SK-N-SH treated with all-trans-retinoic acid at 6 μM for 48 hours (cell line): Measurements from ENCODE around the gene CRELD1.
A peak's percentile ranks its signal among the peaks of the same experiment; 100 is the strongest.

Experiments
- ATAC-seq: fragments of 200-7000 bp; cut with Tn5 transposase; 3 replicates; pipeline ENCODE4 v1.9.1; 2020; ENCODE audit warnings: mild to moderate bottlenecking, moderate library complexity
- ARNTL ChIP-seq: fragments of 450-650 bp; formaldehyde crosslinking; IDR thresholded peaks from 2 replicates; pipeline ENCODE4 v1.5.0; 2020; ENCODE audit warnings: low read depth, mild to moderate bottlenecking, moderate library complexity, borderline replicate concordance
- BACH2 ChIP-seq: fragments of 250-450 bp; sonication (Bioruptor Pico); IDR thresholded peaks from 2 replicates; pipeline ENCODE4 v1.9.0; 2021; ENCODE audit warnings: mild to moderate bottlenecking, borderline replicate concordance
- CSDC2 ChIP-seq: fragments of 250-450 bp; sonication (Bioruptor Pico); IDR thresholded peaks from 2 replicates; pipeline ENCODE4 v1.5.0; 2020; ENCODE audit warnings: mild to moderate bottlenecking, moderate library complexity
- ESRRG ChIP-seq: fragments of 250-450 bp; sonication (Bioruptor Pico); IDR thresholded peaks from 2 replicates; pipeline ENCODE4 v1.6.1; 2021; ENCODE audit warnings: mild to moderate bottlenecking
- GLIS3 ChIP-seq: fragments of 250-450 bp; sonication (Bioruptor Pico); IDR thresholded peaks from 2 replicates; pipeline ENCODE4 v1.5.0; 2020; ENCODE audit warnings: mild to moderate bottlenecking, moderate library complexity
- ISL1 ChIP-seq: fragments of 250-450 bp; sonication (Bioruptor Pico); IDR thresholded peaks from 2 replicates; pipeline ENCODE4 v2.1.2; 2022; ENCODE audit warnings: mild to moderate bottlenecking, moderate library complexity
- PPARA ChIP-seq: fragments of 250-450 bp; sonication (Bioruptor Pico); IDR thresholded peaks from 2 replicates; pipeline ENCODE4 v1.5.0; 2020; ENCODE audit warnings: mild to moderate bottlenecking, borderline replicate concordance
- RARB ChIP-seq: fragments of 250-450 bp; sonication (Bioruptor Pico); IDR thresholded peaks from 2 replicates; pipeline ENCODE4 v1.8.0; 2021; ENCODE audit warnings: mild to moderate bottlenecking, moderate library complexity
- SNAI2 ChIP-seq: fragments of 250-450 bp; sonication (Bioruptor Pico); IDR thresholded peaks from 2 replicates; pipeline ENCODE4 v1.5.0; 2020; ENCODE audit warnings: mild to moderate bottlenecking, moderate library complexity
- TCF4 ChIP-seq: fragments of 250-450 bp; sonication (Bioruptor Pico); IDR thresholded peaks from 2 replicates; pipeline ENCODE4 v1.8.0; 2021; ENCODE audit warnings: mild to moderate bottlenecking, moderate library complexity, borderline replicate concordance
- TOX ChIP-seq: fragments of 250-450 bp; sonication (Bioruptor Pico); IDR thresholded peaks from 2 replicates; pipeline ENCODE4 v1.8.0; 2021; ENCODE audit warnings: mild to moderate bottlenecking, moderate library complexity, borderline replicate concordance
- ZC3H10 ChIP-seq: fragments of 250-450 bp; sonication (Bioruptor Pico); IDR thresholded peaks from 2 replicates; pipeline ENCODE4 v1.5.1; 2021; ENCODE audit warnings: mild to moderate bottlenecking, moderate library complexity
- ZFP3 ChIP-seq: fragments of 250-450 bp; sonication (Bioruptor Pico); IDR thresholded peaks from 2 replicates; pipeline ENCODE4 v1.5.0; 2020; ENCODE audit warnings: mild to moderate bottlenecking, moderate library complexity
- ZFP30 ChIP-seq: fragments of 450-650 bp; formaldehyde crosslinking; IDR thresholded peaks from 2 replicates; pipeline ENCODE4 v1.5.0; 2022; ENCODE audit warnings: mild to moderate bottlenecking, moderate library complexity
- ZNF565 ChIP-seq: fragments of 450-650 bp; formaldehyde crosslinking; conservative IDR thresholded peaks from 2 replicates; pipeline ENCODE4 v1.5.0; 2020; ENCODE audit warnings: low read depth, mild to moderate bottlenecking, moderate library complexity
- ZNF70 ChIP-seq: fragments of 450-650 bp; formaldehyde crosslinking; IDR thresholded peaks from 2 replicates; pipeline ENCODE4 v1.5.0; 2020; ENCODE audit warnings: mild to moderate bottlenecking, moderate library complexity
- ZNF8 ChIP-seq: fragments of 450-650 bp; formaldehyde crosslinking; IDR thresholded peaks from 2 replicates; pipeline ENCODE4 v1.5.0; 2020; ENCODE audit warnings: mild to moderate bottlenecking, moderate library complexity
- TF ChIP-seq, protein P1 (sequence below): fragments of 250-450 bp; sonication (Bioruptor Pico); IDR thresholded peaks from 2 replicates; pipeline ENCODE4 v1.5.1; 2021; ENCODE audit warnings: mild to moderate bottlenecking, moderate library complexity
- TF ChIP-seq, protein P2 (sequence below): fragments of 250-450 bp; sonication (Bioruptor Pico); IDR thresholded peaks from 2 replicates; pipeline ENCODE4 v1.5.1; 2020; ENCODE audit warnings: low read depth, mild to moderate bottlenecking, moderate library complexity
- TF ChIP-seq, protein P3 (sequence below): fragments of 250-450 bp; sonication (Bioruptor Pico); IDR thresholded peaks from 2 replicates; pipeline ENCODE4 v1.8.0; 2021; ENCODE audit warnings: low read depth, mild to moderate bottlenecking, moderate library complexity, borderline replicate concordance
- TF ChIP-seq, protein P4 (sequence below): fragments of 250-450 bp; sonication (Bioruptor Pico); IDR thresholded peaks from 2 replicates; pipeline ENCODE4 v1.5.0; 2020; ENCODE audit warnings: mild to moderate bottlenecking, moderate library complexity

CRELD1 gene

DNA sequence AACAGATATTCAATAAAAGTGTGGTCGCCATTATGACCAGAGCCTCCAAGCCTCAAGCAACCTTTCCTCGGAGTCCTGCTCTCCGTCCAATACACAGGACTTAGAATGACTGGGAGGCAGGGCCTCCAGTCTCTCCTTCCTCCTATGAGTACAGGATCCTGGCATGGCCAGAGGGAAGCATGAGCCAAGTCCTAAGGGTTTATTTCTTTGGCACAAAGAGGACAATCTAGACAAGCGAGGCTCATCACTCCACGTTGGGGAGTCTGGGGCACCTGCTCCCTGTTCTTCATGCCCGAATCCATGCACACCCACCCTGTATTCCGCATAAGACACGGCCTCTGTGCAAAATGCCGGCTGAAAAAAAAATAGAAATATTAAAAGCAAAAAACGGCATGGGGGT lies 11.7 kb downstream of the CRELD1 start:
- no peak for ATAC-seq
- no peak for TF ChIP-seq ZNF70
- TF ChIP-seq ZFP3: no peak
- TF ChIP-seq ZNF565 (CRISPR knock-in tag): no peak
- TF ChIP-seq ZC3H10: no peak
- no peak for TF ChIP-seq ARNTL (CRISPR knock-in tag)
- no peak for TF ChIP-seq GLIS3
- TF ChIP-seq RARB (CRISPR knock-in tag): no peak
- TF ChIP-seq, protein P1, sequence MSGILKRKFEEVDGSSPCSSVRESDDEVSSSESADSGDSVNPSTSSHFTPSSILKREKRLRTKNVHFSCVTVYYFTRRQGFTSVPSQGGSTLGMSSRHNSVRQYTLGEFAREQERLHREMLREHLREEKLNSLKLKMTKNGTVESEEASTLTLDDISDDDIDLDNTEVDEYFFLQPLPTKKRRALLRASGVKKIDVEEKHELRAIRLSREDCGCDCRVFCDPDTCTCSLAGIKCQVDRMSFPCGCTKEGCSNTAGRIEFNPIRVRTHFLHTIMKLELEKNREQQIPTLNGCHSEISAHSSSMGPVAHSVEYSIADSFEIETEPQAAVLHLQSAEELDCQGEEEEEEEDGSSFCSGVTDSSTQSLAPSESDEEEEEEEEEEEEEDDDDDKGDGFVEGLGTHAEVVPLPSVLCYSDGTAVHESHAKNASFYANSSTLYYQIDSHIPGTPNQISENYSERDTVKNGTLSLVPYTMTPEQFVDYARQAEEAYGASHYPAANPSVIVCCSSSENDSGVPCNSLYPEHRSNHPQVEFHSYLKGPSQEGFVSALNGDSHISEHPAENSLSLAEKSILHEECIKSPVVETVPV (CRISPR knock-in tag): no peak
- no peak for TF ChIP-seq CSDC2 (CRISPR knock-in tag)
- TF ChIP-seq, protein P2, sequence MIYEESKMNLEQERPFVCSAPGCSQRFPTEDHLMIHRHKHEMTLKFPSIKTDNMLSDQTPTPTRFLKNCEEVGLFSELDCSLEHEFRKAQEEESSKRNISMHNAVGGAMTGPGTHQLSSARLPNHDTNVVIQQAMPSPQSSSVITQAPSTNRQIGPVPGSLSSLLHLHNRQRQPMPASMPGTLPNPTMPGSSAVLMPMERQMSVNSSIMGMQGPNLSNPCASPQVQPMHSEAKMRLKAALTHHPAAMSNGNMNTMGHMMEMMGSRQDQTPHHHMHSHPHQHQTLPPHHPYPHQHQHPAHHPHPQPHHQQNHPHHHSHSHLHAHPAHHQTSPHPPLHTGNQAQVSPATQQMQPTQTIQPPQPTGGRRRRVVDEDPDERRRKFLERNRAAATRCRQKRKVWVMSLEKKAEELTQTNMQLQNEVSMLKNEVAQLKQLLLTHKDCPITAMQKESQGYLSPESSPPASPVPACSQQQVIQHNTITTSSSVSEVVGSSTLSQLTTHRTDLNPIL (CRISPR knock-in tag): no peak

DNA sequence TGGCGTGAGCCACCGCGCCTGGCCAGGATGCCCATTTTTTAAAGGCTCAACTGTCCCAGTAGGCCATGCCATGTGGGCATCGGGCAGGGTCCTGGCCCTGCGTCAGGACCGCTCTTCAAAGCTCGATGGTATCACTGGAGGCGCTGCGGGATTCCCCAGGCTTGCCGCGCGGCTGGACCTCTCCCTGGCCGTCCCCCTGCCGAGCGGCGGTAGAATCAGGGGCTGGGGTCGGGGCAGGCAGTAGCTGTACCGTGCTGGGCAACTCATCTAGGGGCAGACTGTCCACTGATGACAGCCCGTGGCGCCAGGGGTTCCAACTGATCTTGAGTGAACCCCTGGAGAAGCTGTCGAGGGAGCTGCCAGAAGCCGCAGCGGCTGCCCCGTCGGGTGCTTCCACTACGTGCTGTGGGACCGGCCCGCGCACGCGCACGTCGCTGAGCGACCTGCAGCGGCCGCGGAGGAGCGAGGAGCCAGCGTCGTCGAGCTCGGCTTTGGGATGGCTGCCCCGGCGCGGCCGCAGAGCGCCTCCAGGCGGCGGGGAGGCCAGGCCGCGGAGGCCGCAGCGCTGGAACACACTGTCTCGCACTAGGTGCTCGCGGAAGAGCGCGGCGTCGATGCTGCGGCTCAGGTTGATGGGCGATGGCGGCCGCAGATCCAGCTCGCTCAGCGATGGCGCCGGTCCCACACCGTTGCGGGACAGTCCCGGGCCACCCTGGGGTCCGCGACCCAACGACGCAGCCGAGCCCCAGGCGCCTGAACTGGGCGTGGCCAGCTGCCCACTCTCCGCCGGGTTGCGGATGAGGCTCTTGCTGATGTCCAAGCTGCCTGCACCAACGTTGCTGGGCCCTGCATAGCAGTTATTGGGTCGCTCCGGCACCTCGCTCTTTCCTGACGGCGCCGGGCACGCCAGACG lies 12.7 kb downstream of the CRELD1 start:
- no peak for TF ChIP-seq RARB (CRISPR knock-in tag)
- TF ChIP-seq, all 23 proteins: peak for 0

DNA sequence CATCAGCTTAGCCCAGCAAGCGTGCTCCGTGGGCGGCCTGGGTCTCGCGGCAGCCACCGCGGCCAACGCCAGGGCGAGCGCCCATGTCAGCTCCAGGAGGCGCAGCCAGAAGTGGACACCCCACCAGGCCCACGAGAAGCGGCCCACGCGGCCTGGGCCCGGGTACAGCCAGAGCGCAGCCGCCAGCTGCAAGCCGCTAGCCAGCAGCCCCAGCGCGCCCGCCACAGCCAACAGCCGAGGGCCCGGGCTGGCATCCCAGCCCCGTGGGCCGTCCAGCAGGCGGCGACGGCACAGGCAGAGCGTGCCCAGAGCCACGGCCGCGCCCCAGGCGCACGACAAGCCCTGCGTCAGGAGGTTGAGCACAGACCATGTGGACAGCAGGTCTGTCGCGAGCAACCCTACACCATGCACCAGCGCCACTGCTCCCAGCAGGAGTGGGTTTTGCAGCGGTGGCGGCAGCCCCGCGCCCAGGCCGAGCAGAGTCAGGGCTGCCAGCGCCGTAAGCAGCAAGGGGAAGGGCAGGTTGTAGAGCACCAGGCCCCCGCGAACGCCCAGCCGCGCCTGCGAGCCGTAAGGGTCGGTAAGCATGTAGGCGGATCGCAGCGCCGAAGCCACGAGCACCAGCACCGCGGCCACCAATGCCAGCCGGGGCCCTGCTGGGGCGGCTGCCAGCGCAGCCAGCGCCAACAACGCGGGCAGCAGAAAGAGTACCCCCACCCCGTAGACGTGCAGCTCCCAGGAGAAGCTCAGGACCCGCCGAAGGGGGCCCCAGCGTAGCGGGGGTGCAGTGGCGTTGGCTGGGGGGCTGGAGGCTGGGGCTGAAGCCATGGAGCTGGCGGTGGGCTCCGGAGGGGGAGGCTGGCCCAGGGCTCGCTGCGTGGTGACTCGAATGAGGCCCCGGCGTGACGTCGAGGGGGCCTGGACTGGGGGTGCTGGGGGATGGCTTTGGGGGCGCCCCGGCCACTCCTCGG lies 13.7 kb downstream of the CRELD1 start:
- no peak for TF ChIP-seq TCF4 (CRISPR knock-in tag)
- TF ChIP-seq BACH2 (CRISPR knock-in tag): no peak
- TF ChIP-seq ESRRG (CRISPR knock-in tag): no peak
- TF ChIP-seq ZC3H10: no peak
- TF ChIP-seq ZNF565 (CRISPR knock-in tag): no peak
- peak; percentile 79 for ATAC-seq

More for the DNA sequence above, 12.7 kb downstream of the CRELD1 start:
- peak; percentile 90 for ATAC-seq

DNA sequence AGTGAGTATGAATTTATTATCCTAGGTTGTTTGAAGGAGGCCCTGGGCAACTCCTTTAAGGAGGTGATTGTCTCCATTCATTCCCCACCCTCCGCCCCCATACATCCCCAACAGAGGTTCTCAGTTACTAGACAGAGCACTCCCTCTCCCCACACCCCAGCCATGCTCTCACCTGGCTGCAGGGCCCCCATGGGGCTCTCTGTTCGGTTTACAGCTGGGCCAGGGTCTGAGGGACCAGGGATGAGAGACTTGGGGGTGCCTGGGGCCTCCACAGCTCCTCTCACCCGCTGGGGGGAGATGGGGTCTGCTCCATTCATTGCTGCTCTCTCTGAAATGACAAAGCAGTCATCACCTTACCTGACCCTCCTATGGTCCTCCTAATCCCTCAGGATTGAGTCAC lies 15.0 kb downstream of the CRELD1 start:
- TF ChIP-seq, protein P3, sequence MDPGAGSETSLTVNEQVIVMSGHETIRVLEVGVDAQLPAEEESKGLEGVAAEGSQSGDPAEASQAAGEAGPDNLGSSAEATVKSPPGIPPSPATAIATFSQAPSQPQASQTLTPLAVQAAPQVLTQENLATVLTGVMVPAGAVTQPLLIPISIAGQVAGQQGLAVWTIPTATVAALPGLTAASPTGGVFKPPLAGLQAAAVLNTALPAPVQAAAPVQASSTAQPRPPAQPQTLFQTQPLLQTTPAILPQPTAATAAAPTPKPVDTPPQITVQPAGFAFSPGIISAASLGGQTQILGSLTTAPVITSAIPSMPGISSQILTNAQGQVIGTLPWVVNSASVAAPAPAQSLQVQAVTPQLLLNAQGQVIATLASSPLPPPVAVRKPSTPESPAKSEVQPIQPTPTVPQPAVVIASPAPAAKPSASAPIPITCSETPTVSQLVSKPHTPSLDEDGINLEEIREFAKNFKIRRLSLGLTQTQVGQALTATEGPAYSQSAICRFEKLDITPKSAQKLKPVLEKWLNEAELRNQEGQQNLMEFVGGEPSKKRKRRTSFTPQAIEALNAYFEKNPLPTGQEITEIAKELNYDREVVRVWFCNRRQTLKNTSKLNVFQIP (CRISPR knock-in tag): no peak
- TF ChIP-seq CSDC2 (CRISPR knock-in tag) (no peak), TOX (CRISPR knock-in tag) (no peak), TCF4 (CRISPR knock-in tag) (no peak), RARB (CRISPR knock-in tag) (no peak), ESRRG (CRISPR knock-in tag) (no peak), SNAI2 (CRISPR knock-in tag) (no peak), ZNF565 (CRISPR knock-in tag) (no peak), ZC3H10 (no peak), ISL1 (no peak), PPARA (CRISPR knock-in tag) (no peak), ZFP3 (no peak), ZNF70 (no peak), ZFP30 (CRISPR knock-in tag) (no peak), ARNTL (CRISPR knock-in tag) (no peak), ZNF8 (CRISPR knock-in tag) (no peak)
- TF ChIP-seq, protein P2 (CRISPR knock-in tag): no peak
- TF ChIP-seq, protein P1 (CRISPR knock-in tag): no peak
- TF ChIP-seq, protein P4, sequence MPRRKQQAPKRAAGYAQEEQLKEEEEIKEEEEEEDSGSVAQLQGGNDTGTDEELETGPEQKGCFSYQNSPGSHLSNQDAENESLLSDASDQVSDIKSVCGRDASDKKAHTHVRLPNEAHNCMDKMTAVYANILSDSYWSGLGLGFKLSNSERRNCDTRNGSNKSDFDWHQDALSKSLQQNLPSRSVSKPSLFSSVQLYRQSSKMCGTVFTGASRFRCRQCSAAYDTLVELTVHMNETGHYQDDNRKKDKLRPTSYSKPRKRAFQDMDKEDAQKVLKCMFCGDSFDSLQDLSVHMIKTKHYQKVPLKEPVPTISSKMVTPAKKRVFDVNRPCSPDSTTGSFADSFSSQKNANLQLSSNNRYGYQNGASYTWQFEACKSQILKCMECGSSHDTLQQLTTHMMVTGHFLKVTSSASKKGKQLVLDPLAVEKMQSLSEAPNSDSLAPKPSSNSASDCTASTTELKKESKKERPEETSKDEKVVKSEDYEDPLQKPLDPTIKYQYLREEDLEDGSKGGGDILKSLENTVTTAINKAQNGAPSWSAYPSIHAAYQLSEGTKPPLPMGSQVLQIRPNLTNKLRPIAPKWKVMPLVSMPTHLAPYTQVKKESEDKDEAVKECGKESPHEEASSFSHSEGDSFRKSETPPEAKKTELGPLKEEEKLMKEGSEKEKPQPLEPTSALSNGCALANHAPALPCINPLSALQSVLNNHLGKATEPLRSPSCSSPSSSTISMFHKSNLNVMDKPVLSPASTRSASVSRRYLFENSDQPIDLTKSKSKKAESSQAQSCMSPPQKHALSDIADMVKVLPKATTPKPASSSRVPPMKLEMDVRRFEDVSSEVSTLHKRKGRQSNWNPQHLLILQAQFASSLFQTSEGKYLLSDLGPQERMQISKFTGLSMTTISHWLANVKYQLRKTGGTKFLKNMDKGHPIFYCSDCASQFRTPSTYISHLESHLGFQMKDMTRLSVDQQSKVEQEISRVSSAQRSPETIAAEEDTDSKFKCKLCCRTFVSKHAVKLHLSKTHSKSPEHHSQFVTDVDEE: no peak
- ATAC-seq: no peak
